ENCODE measurements around the gene GOLGA6L2.
"Not testable (repeated sequence)": the region's sequence is repeated elsewhere in the genome, so short reads cannot be mapped to it uniquely, and the experiment has no call there.

GOLGA6L2 gene

DNA sequence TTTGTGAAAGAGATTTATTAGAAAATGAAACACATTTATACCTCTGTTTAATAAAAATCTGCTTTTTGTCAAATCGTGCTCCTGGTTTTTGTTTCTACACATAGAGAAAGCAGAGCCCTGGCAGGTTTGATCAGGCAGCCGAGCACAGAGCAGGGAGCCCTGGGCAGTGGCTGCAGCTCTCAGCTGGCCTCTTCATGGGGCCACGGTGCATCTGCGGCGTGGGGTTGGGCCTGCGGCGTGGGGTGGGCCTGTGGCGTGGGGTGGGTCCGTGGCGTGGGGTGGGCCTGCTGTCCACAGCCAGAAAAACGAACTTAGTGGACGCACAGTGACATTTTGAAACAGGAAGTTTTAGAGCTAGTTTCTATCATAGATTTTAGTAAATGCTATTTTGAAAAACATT lies 10.6 kb downstream of the GOLGA6L2 start:
- no peaks in the 10 kb centered on the region for H3K27me3 ChIP-seq (ENCODE audit: low read length)
- no peaks in the 10 kb centered on the region for H4K20me1 ChIP-seq (ENCODE audit: low read depth, low read length)
- no peaks in the 10 kb centered on the region for H3K79me2 ChIP-seq (ENCODE audit: insufficient read depth, low read length)
- H3K36me3 ChIP-seq (ENCODE audit: low read length): no peaks in the 10 kb centered on the region
- no peak overlapping the region for H3K4me2 ChIP-seq (ENCODE audit: low read depth, low read length, poor library complexity, severe bottlenecking)
- H3F3A ChIP-seq (ENCODE audit: insufficient read depth): no peaks in the 10 kb centered on the region
- no peak for TF ChIP-seq EZH2phosphoT487 (conservative IDR thresholded peaks at IDR 0.05; ENCODE audit: low read length)
- TF ChIP-seq, protein P1, sequence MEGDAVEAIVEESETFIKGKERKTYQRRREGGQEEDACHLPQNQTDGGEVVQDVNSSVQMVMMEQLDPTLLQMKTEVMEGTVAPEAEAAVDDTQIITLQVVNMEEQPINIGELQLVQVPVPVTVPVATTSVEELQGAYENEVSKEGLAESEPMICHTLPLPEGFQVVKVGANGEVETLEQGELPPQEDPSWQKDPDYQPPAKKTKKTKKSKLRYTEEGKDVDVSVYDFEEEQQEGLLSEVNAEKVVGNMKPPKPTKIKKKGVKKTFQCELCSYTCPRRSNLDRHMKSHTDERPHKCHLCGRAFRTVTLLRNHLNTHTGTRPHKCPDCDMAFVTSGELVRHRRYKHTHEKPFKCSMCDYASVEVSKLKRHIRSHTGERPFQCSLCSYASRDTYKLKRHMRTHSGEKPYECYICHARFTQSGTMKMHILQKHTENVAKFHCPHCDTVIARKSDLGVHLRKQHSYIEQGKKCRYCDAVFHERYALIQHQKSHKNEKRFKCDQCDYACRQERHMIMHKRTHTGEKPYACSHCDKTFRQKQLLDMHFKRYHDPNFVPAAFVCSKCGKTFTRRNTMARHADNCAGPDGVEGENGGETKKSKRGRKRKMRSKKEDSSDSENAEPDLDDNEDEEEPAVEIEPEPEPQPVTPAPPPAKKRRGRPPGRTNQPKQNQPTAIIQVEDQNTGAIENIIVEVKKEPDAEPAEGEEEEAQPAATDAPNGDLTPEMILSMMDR (IDR thresholded peaks at IDR 0.05; ENCODE audit: insufficient read depth, low read length, poor library complexity, severe bottlenecking): no peak
- H3K9ac ChIP-seq (ENCODE audit: low read length): no peak overlapping the region
- H2AFZ ChIP-seq (ENCODE audit: low read depth, low read length, severe bottlenecking): no peak overlapping the region
- H3K9me2 ChIP-seq (replicated peaks; ENCODE audit: insufficient read depth, low read length): no peaks in the 10 kb centered on the region
- H3K9me3 ChIP-seq (ENCODE audit: insufficient read depth, low read length): no peaks in the 10 kb centered on the region
- H3K4me3 ChIP-seq (ENCODE audit: insufficient read depth, low read length, poor library complexity, severe bottlenecking): no peak overlapping the region
- H3K27ac ChIP-seq (ENCODE audit: low read depth, low read length): no peak overlapping the region

DNA sequence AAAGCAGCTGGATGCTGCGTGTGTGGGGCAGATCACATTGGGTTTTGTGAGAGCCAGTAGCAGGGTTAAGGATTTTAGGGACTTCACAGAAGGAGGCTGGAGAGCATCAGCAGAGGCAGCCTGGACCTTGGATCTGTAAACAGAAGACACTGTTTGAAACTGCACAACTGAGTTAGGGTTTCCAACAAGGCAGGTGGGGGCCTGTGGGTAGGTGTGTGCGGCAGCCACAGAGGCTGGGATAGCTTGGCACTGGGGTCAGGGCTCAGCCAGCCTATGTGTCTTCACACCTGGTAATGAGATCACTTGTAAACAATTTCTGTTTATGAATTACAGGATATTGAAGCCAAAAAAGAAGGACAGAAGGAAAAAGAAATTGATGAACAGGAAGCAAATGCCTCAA lies 12.3 kb downstream of the GOLGA6L2 start:
- H3K9ac ChIP-seq (ENCODE audit: low read length); H3F3A ChIP-seq (ENCODE audit: insufficient read depth); H2AFZ ChIP-seq (ENCODE audit: low read depth, low read length, severe bottlenecking); H3K27ac ChIP-seq (ENCODE audit: low read depth, low read length); H3K27me3 ChIP-seq (ENCODE audit: low read length); H3K9me3 ChIP-seq (ENCODE audit: insufficient read depth, low read length); H3K9me2 ChIP-seq (replicated peaks; ENCODE audit: insufficient read depth, low read length); H4K20me1 ChIP-seq (ENCODE audit: low read depth, low read length); H3K4me2 ChIP-seq (ENCODE audit: low read depth, low read length, poor library complexity, severe bottlenecking); H3K4me3 ChIP-seq (ENCODE audit: insufficient read depth, low read length, poor library complexity, severe bottlenecking); H3K79me2 ChIP-seq (ENCODE audit: insufficient read depth, low read length); H3K36me3 ChIP-seq (ENCODE audit: low read length): not testable (repeated sequence)

DNA sequence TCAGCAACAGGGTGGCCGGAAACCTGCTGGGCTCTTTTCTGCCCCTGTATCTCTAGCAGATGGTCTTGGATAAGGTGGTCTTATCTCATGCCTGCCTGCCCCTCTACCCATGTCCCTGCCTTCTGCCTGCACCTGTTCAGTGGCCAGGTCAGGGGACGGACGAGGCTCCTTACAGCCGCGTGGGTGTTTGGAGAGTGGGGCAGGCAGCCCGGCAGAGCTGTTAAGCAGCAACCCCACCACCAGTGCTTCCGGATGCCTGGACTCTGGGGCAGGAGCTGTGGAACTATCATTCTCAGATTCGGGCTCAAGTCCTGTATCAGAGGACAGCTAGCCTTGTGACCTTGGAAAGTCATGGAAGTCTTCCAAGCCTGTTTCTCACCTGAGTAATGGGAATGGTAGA lies 21.7 kb downstream of the GOLGA6L2 start:
- not testable (repeated sequence) for H3K9ac ChIP-seq (ENCODE audit: low read length); H3K36me3 ChIP-seq (ENCODE audit: low read length); H3F3A ChIP-seq (ENCODE audit: insufficient read depth); H3K27ac ChIP-seq (ENCODE audit: low read depth, low read length); H3K9me3 ChIP-seq (ENCODE audit: insufficient read depth, low read length); H3K4me2 ChIP-seq (ENCODE audit: low read depth, low read length, poor library complexity, severe bottlenecking); H4K20me1 ChIP-seq (ENCODE audit: low read depth, low read length); H3K27me3 ChIP-seq (ENCODE audit: low read length); H3K9me2 ChIP-seq (replicated peaks; ENCODE audit: insufficient read depth, low read length); H3K79me2 ChIP-seq (ENCODE audit: insufficient read depth, low read length); H2AFZ ChIP-seq (ENCODE audit: low read depth, low read length, severe bottlenecking); H3K4me3 ChIP-seq (ENCODE audit: insufficient read depth, low read length, poor library complexity, severe bottlenecking)

- Histone ChIP-seq H3K36me3 (ENCODE audit: low read length) (no peaks in the 10 kb centered on the region), H3K9ac (ENCODE audit: low read length) (no peak overlapping the region)
These were observed 22.7 kb downstream of the GOLGA6L2 start for GRCh38 chr15:23424111-23424904.

More at GRCh38 chr15:23424111-23424904, 22.7 kb downstream of the GOLGA6L2 start:
- Histone ChIP-seq H3K79me2 (ENCODE audit: insufficient read depth, low read length) (no peaks in the 10 kb centered on the region), H3K27ac (ENCODE audit: low read depth, low read length) (no peak overlapping the region), H3F3A (ENCODE audit: insufficient read depth) (no peaks in the 10 kb centered on the region), H3K27me3 (ENCODE audit: low read length) (no peaks in the 10 kb centered on the region), H3K4me2 (ENCODE audit: low read depth, low read length, poor library complexity, severe bottlenecking) (no peak overlapping the region), H3K9me2 (replicated peaks; ENCODE audit: insufficient read depth, low read length) (no peaks in the 10 kb centered on the region), H3K4me3 (ENCODE audit: insufficient read depth, low read length, poor library complexity, severe bottlenecking) (no peak overlapping the region), H2AFZ (ENCODE audit: low read depth, low read length, severe bottlenecking) (no peak overlapping the region), H3K9me3 (ENCODE audit: insufficient read depth, low read length) (no peaks in the 10 kb centered on the region), H4K20me1 (ENCODE audit: low read depth, low read length) (no peaks in the 10 kb centered on the region)
- TF ChIP-seq, protein P1 (IDR thresholded peaks at IDR 0.05; ENCODE audit: insufficient read depth, low read length, poor library complexity, severe bottlenecking): no peak
- no peak for TF ChIP-seq EZH2phosphoT487 (conservative IDR thresholded peaks at IDR 0.05; ENCODE audit: low read length)

Measured in SU-DHL-6 (cell line).